ENCODE results near the gene TNRC18.

DNA sequence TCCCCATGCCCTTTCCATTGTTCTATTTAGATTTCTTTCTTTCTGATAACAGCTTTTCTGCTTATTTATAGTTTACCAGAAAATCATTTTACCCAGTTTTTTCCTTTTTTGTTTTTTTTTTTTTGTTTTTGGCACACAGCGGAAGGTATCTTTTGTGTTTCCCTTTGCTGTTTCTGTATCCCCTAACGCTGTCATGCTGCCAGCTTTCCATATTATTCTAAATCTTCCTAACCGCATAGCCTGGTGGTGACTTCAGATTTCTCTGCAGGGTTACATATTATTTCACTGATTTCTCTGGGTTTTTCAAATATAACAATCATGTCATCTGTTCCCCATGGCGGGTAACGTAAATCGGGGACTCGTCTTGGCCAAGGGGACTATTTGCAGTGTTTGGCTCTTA, 144.9 kb downstream of the TNRC18 start:
- TF ChIP-seq, protein P1, sequence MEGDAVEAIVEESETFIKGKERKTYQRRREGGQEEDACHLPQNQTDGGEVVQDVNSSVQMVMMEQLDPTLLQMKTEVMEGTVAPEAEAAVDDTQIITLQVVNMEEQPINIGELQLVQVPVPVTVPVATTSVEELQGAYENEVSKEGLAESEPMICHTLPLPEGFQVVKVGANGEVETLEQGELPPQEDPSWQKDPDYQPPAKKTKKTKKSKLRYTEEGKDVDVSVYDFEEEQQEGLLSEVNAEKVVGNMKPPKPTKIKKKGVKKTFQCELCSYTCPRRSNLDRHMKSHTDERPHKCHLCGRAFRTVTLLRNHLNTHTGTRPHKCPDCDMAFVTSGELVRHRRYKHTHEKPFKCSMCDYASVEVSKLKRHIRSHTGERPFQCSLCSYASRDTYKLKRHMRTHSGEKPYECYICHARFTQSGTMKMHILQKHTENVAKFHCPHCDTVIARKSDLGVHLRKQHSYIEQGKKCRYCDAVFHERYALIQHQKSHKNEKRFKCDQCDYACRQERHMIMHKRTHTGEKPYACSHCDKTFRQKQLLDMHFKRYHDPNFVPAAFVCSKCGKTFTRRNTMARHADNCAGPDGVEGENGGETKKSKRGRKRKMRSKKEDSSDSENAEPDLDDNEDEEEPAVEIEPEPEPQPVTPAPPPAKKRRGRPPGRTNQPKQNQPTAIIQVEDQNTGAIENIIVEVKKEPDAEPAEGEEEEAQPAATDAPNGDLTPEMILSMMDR (conservative IDR thresholded peaks at IDR 0.05; ENCODE audit: low read length) = no peak
- TF ChIP-seq EZH2phosphoT487 (IDR thresholded peaks at IDR 0.05; ENCODE audit: borderline replicate concordance) = no peak
